GM21529 (cell line): Measurements from ENCODE around the gene KANSL1.

Experiments used
- ATAC-seq: cut with Tn5 transposase; IDR thresholded peaks from one replicate; pipeline ENCODE4 v1.9.1; 2021; ENCODE audit not compliant: unreplicated experiment

The KANSL1 gene

GRCh38 chr17:46003907-46004748 lies 189.1 kb downstream of the KANSL1 start:
- ATAC-seq = no peak

GRCh38 chr17:46002973-46003316 lies 190.3 kb downstream of the KANSL1 start:
- ATAC-seq = no peak

DNA sequence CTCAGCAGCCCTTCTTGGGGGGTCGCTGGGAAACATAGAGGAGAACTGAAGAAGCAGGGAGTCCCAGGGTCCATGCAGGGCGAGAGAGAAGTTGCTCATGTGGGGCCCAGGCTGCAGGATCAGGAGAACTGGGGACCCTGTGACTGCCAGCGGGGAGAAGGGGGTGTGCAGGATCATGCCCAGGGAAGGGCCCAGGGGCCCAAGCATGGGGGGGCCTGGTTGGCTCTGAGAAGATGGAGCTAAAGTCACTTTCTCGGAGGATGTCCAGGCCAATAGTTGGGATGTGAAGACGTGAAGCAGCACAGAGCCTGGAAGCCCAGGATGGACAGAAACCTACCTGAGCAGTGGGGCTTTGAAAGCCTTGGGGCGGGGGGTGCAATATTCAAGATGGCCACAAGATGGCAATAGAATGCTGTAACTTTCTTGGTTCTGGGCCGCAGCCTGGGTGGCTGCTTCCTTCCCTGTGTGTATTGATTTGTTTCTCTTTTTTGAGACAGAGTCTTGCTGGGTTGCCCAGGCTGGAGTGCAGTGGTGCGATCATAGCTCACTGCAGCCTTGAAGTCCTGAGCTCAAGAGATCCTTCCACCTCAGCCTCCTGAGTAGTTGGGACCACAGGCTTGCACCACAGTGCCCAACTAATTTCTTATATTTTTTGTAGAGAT lies 190.8 kb downstream of the KANSL1 start:
- peak; percentile 51 for ATAC-seq

- ATAC-seq = no peak
Measured at GRCh38 chr17:46001390-46002310, 191.6 kb downstream of the KANSL1 start.

GRCh38 chr17:46000757-46001156 lies 192.5 kb downstream of the KANSL1 start:
- no peak for ATAC-seq

- no peak for ATAC-seq
Measured at GRCh38 chr17:46000292-46000691, 192.9 kb downstream of the KANSL1 start.

DNA sequence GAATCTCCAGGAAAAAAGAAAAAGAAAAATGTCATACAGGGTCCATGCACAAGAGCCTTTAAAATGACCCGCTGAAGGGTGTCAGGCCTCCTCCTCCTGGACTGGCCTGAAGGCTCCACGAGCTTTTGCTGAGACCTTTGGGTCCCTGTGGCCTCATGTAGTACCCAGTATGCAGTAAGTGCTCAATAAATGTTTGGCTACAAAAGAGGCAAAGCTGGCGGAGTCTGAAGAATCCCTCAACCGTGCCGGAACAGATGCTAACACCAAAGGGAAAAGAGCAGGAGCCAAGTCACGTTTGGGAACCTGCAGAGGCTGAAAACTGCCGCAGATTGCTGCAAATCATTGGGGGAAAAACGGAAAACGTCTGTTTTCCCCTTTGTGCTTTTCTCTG lies 193.3 kb downstream of the KANSL1 start:
- ATAC-seq = no peak

GRCh38 chr17:45998987-45999899 lies 194.0 kb downstream of the KANSL1 start, which contains the start of gene STH:
STH (plus strand) TSS chr17:45999250; CDS start chr17:45999280, 30 bp downstream.
- ATAC-seq = no peak

GRCh38 chr17:45997624-45998023 lies 195.6 kb downstream of the KANSL1 start:
- no peak for ATAC-seq

GRCh38 chr17:45997166-45997565 lies 196.1 kb downstream of the KANSL1 start:
- ATAC-seq = no peak

DNA sequence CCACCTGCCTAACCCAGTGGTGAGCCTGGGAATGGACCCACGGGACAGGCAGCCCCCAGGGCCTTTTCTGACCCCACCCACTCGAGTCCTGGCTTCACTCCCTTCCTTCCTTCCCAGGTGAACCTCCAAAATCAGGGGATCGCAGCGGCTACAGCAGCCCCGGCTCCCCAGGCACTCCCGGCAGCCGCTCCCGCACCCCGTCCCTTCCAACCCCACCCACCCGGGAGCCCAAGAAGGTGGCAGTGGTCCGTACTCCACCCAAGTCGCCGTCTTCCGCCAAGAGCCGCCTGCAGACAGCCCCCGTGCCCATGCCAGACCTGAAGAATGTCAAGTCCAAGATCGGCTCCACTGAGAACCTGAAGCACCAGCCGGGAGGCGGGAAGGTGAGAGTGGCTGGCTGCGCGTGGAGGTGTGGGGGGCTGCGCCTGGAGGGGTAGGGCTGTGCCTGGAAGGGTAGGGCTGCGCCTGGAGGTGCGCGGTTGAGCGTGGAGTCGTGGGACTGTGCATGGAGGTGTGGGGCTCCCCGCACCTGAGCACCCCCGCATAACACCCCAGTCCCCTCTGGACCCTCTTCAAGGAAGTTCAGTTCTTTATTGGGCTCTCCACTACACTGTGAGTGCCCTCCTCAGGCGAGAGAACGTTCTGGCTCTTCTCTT lies 196.8 kb downstream of the KANSL1 start:
- no peak for ATAC-seq

GRCh38 chr17:45995627-45996270 lies 197.5 kb downstream of the KANSL1 start:
- ATAC-seq = no peak

DNA sequence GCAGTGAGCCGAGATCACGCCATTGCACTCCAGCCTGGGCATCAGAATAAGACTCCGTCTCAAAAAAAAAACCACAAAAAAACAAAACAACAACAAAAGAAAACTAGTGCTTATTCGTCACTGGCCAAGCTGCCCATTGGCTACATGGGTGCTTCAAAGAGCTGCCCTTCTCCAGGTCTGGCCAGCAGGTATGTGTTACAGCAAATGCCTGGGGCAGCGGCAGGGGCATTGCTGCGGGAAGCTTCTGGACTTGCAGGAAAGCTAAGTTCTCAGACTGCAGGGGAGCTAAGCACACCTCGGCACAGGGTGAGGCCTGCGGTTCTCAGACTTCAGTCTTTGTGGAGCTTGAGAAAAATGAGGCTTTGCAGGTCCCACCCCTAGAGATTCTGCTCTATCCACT lies 198.2 kb downstream of the KANSL1 start:
- ATAC-seq = no peak

GRCh38 chr17:45993962-45994627 lies 199.1 kb downstream of the KANSL1 start:
- ATAC-seq = no peak

GRCh38 chr17:45992904-45993303 lies 200.3 kb downstream of the KANSL1 start:
- ATAC-seq = no peak

DNA sequence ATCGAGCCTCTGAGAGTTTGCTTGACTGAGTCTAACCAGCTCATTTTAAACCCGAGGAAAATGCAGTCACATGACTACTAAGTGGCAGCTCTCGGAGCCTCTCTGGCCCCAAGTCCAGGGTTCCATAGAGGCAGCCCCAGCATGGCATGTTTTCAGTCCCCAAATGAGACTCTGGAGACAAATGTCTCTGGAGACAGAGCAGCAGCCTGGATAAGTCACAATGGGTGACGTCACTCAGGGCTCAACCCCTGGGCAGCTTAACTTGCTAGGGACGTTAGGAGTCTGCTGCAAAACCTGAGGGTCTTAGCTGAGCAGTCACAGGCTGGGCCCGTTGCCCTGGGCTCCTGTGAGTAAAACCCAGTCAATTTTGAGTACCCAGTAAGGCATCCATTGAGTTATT lies 201.1 kb downstream of the KANSL1 start:
- ATAC-seq = no peak

GRCh38 chr17:45991341-45991740 lies 201.9 kb downstream of the KANSL1 start:
- ATAC-seq = no peak

DNA sequence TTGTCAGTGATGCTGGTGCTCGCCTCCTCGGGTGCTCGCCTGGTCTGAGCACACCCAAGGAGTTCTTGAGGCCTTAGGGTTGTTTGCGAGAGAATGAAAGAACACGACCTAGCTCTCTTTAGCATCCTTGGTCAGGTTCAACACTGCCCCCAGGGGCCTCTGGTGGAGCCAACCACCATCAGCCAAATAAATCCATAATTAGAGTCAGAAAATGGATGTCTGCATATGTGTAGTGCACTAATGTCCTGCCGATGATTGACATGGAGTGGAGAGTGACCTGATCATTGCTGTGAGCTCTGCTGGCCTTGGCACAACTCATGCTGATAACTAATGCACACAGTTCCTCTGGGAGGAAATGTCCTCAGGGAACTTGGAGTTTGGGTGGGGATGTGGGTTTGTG lies 202.3 kb downstream of the KANSL1 start:
- no peak for ATAC-seq

GRCh38 chr17:45989759-45990158 lies 203.5 kb downstream of the KANSL1 start:
- no peak for ATAC-seq
